Measurements from ENCODE around the gene DISC1.
"Not testable (repeated sequence)": the region's sequence is repeated elsewhere in the genome, so short reads cannot be mapped to it uniquely, and the experiment has no call there.

The DISC1 gene

GRCh38 chr1:231761747-231762541, 135.4 kb downstream of the DISC1 start:
- no peak for TF ChIP-seq CTCF (IDR thresholded peaks at IDR 0.05; ENCODE audit: unreplicated experiment in 3 of 3)
- H3K4me3 Mint-ChIP-seq, result no peak overlapping the region
- H3K27me3 Mint-ChIP-seq (ENCODE audit: low read depth), result peaks cover 6% of the 10 kb centered on the region
- H3K36me3 Mint-ChIP-seq (ENCODE audit: low read depth), result peaks cover 5% of the 10 kb centered on the region
- no peaks in the 10 kb centered on the region for H3K9me3 Mint-ChIP-seq
- no peaks in the 10 kb centered on the region for H3K4me1 Mint-ChIP-seq
- no peak overlapping the region for H3K27ac Mint-ChIP-seq

GRCh38 chr1:231763456-231763855, 136.9 kb downstream of the DISC1 start:
- no peak for TF ChIP-seq CTCF (IDR thresholded peaks at IDR 0.05; ENCODE audit: unreplicated experiment in 3 of 3)
- no peaks in the 10 kb centered on the region for H3K9me3 Mint-ChIP-seq
- H3K27ac Mint-ChIP-seq, result no peak overlapping the region
- H3K27me3 Mint-ChIP-seq (ENCODE audit: low read depth), result no peaks in the 10 kb centered on the region
- H3K4me1 Mint-ChIP-seq, result no peaks in the 10 kb centered on the region
- no peak overlapping the region for H3K4me3 Mint-ChIP-seq
- H3K36me3 Mint-ChIP-seq (ENCODE audit: low read depth), result peaks cover 10% of the 10 kb centered on the region

GRCh38 chr1:231765825-231766224, 139.2 kb downstream of the DISC1 start:
- H3K4me3 Mint-ChIP-seq; H3K27me3 Mint-ChIP-seq (ENCODE audit: low read depth); H3K9me3 Mint-ChIP-seq; H3K4me1 Mint-ChIP-seq; H3K36me3 Mint-ChIP-seq (ENCODE audit: low read depth); H3K27ac Mint-ChIP-seq: not testable (repeated sequence)

GRCh38 chr1:231767471-231767870, 140.9 kb downstream of the DISC1 start:
- Mint-ChIP-seq H3K4me3 (no peak overlapping the region), H3K9me3 (no peaks in the 10 kb centered on the region), H3K36me3 (ENCODE audit: low read depth) (peaks cover 16% of the 10 kb centered on the region), H3K27me3 (ENCODE audit: low read depth) (no peaks in the 10 kb centered on the region), H3K27ac (no peak overlapping the region), H3K4me1 (no peaks in the 10 kb centered on the region)
- no peak for TF ChIP-seq CTCF (IDR thresholded peaks at IDR 0.05; ENCODE audit: unreplicated experiment in 3 of 3)

GRCh38 chr1:231768416-231768815, 141.8 kb downstream of the DISC1 start:
- H3K27me3 Mint-ChIP-seq (ENCODE audit: low read depth), result no peaks in the 10 kb centered on the region
- H3K4me1 Mint-ChIP-seq, result no peaks in the 10 kb centered on the region
- H3K27ac Mint-ChIP-seq, result no peak overlapping the region
- no peak overlapping the region for H3K4me3 Mint-ChIP-seq
- H3K36me3 Mint-ChIP-seq (ENCODE audit: low read depth), result peaks cover 19% of the 10 kb centered on the region
- TF ChIP-seq CTCF (IDR thresholded peaks at IDR 0.05; ENCODE audit: unreplicated experiment in 3 of 3), result no peak
- H3K9me3 Mint-ChIP-seq, result no peaks in the 10 kb centered on the region

- Mint-ChIP-seq H3K36me3 (ENCODE audit: low read depth) (peaks cover 31% of the 10 kb centered on the region), H3K4me3 (no peak overlapping the region), H3K9me3 (no peaks in the 10 kb centered on the region), H3K27ac (no peak overlapping the region), H3K27me3 (ENCODE audit: low read depth) (no peaks in the 10 kb centered on the region), H3K4me1 (peaks cover 7% of the 10 kb centered on the region)
- no peak for TF ChIP-seq CTCF (IDR thresholded peaks at IDR 0.05; ENCODE audit: unreplicated experiment in 3 of 3)
Observed at GRCh38 chr1:231770506-231771175, 144.1 kb downstream of the DISC1 start.

Measured in nephron (organoid).